Upper lobe of left lung (tissue), 6 donors: ENCODE measurements around the gene FHIT. TPM values are rescaled to one million over a fixed set of nuclear protein-coding genes. Genes with fewer than 3 reads are reported as not detected.

Source experiments
- ATAC-seq, 2 donors: fragments of 200-7000 bp; cut with Tn5 transposase; one replicate each; pipeline ENCODE4 v1.9.1; 2022; ENCODE audit warnings: mild to moderate bottlenecking in 2 of 2, moderate library complexity in 2 of 2; ENCODE audit not compliant: low FRiP score in 2 of 2
- DNase-seq, 2 donors: peaks; one replicate each; pipeline ENCODE4 v3.0.0-alpha.2; 2019 to 2020
- H3K27ac ChIP-seq, 4 donors: fragments of 200-600 bp; sonication (generic); one replicate each; pipeline ENCODE4 v1.5.1; 2016 to 2019
- H3K27me3 ChIP-seq, 4 donors: fragments of 200-600 bp; sonication (generic); one replicate each; pipeline ENCODE4 v1.5.1; 2017 to 2019
- H3K36me3 ChIP-seq, 4 donors: fragments of 200-600 bp; sonication (generic); one replicate each; pipeline ENCODE4 v1.5.1; 2016 to 2019
- H3K4me1 ChIP-seq, 4 donors: fragments of 200-600 bp; sonication (generic); one replicate each; pipeline ENCODE4 v1.5.1; 2018 to 2019
- H3K4me3 ChIP-seq, 4 donors: fragments of 200-600 bp; sonication (generic); one replicate each; pipeline ENCODE4 v1.5.1; 2017 to 2019; ENCODE audit warnings: mild to moderate bottlenecking in 2 of 4, moderate library complexity in 1 of 4
- H3K9me3 ChIP-seq, 4 donors: fragments of 200-600 bp; sonication (generic); one replicate each; pipeline ENCODE4 v1.5.1; 2018 to 2019
- EP300 ChIP-seq, 4 donors: sonication (generic); formaldehyde crosslinking; IDR thresholded peaks; one replicate each; pipeline ENCODE4 v1.5.1; 2017; ENCODE audit warnings: antibody characterized with exemption in 4 of 4, control low read depth in 2 of 4
- POLR2A ChIP-seq, 4 donors: fragments of 450-650 bp; IDR thresholded peaks; one replicate each; pipeline ENCODE4 v1.5.1; 2016 to 2017; ENCODE audit warnings: antibody characterized with exemption in 4 of 4, mild to moderate bottlenecking in 2 of 4
- POLR2AphosphoS5 ChIP-seq, 2 donors: sonication (generic); formaldehyde crosslinking; IDR thresholded peaks; one replicate each; pipeline ENCODE4 v1.5.1; 2017; ENCODE audit warnings: antibody characterized with exemption in 2 of 2
- WGBS, 2 donors: methylation state at CpG; one replicate each; pipeline ENCODE4 v1.1.5; 2017 to 2018; 5-methylcytosine and 5-hydroxymethylcytosine counted together
- total RNA-seq, 6 donors: library from RNA; depleted of rRNA in 4 of 6; stranded (reverse); fragments of >200 nt in 4 of 6; gene quantifications; one replicate each; pipeline versions ENCODE4 v1.1.0 to v1.2.1, GENCODE V29; 2016 to 2021
- TF ChIP-seq, protein P1 (sequence below), 6 experiments: fragments of 450-650 bp in 4 of 6; fragments of 200-600 bp in 2 of 6; sonication (generic) in 2 of 6; IDR thresholded peaks; one replicate each; pipeline ENCODE4 v1.5.1; 2016 to 2019; ENCODE audit warnings: antibody characterized with exemption in 6 of 6
- donor health status: DM: no; HTN: no; CAD: no; lungs with moderate emphysema.
- donor health status: DM: no; HTN: yes; CAD: no; lungs with severe emphysema.

Gene FHIT
- total RNA-seq, 6 donors from 2014 or later = 6.8 to 56.6 (median 11.1) TPM

- 76 to 84% methylated on average over 2 of the region's 2 CpGs for WGBS, 2 donors
- ATAC-seq (no peak), DNase-seq (no peak)
These were observed 409.9 kb downstream of the FHIT start for GRCh38 chr3:60841355-60841754.

GRCh38 chr3:60839246-60839645 is 412.0 kb downstream of the FHIT start:
- H3K4me3 ChIP-seq = no peak overlapping the region
- H3K4me1 ChIP-seq = no peaks in the 10 kb centered on the region
- WGBS, 2 donors = 82% methylated on average over 4 of the region's 4 CpGs
- no peaks in the 10 kb centered on the region for H3K36me3 ChIP-seq
- H3K9me3 ChIP-seq = no peaks in the 10 kb centered on the region
- TF ChIP-seq POLR2A (IDR thresholded peaks at IDR 0.05) (no peak), EP300 (IDR thresholded peaks at IDR 0.05) (no peak), POLR2AphosphoS5 (IDR thresholded peaks at IDR 0.05) (no peak)
- TF ChIP-seq, protein P1, sequence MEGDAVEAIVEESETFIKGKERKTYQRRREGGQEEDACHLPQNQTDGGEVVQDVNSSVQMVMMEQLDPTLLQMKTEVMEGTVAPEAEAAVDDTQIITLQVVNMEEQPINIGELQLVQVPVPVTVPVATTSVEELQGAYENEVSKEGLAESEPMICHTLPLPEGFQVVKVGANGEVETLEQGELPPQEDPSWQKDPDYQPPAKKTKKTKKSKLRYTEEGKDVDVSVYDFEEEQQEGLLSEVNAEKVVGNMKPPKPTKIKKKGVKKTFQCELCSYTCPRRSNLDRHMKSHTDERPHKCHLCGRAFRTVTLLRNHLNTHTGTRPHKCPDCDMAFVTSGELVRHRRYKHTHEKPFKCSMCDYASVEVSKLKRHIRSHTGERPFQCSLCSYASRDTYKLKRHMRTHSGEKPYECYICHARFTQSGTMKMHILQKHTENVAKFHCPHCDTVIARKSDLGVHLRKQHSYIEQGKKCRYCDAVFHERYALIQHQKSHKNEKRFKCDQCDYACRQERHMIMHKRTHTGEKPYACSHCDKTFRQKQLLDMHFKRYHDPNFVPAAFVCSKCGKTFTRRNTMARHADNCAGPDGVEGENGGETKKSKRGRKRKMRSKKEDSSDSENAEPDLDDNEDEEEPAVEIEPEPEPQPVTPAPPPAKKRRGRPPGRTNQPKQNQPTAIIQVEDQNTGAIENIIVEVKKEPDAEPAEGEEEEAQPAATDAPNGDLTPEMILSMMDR (IDR thresholded peaks at IDR 0.05) = no peak
- DNase-seq = no peak
- H3K27me3 ChIP-seq = no peaks in the 10 kb centered on the region
- ATAC-seq = no peak
- no peak overlapping the region for H3K27ac ChIP-seq

More at GRCh38 chr3:60841355-60841754, 409.9 kb downstream of the FHIT start:
- no peak overlapping the region for H3K4me3 ChIP-seq
- no peak for TF ChIP-seq EP300 (IDR thresholded peaks at IDR 0.05)
- no peak for TF ChIP-seq POLR2AphosphoS5 (IDR thresholded peaks at IDR 0.05)
- TF ChIP-seq POLR2A (IDR thresholded peaks at IDR 0.05) = no peak
- TF ChIP-seq, protein P1 (IDR thresholded peaks at IDR 0.05) = no peak
- H3K9me3 ChIP-seq = no peaks in the 10 kb centered on the region
- no peaks in the 10 kb centered on the region for H3K36me3 ChIP-seq
- no peak overlapping the region for H3K27ac ChIP-seq
- H3K4me1 ChIP-seq = no peaks in the 10 kb centered on the region
- no peaks in the 10 kb centered on the region for H3K27me3 ChIP-seq

GRCh38 chr3:60835796-60836195 is 415.5 kb downstream of the FHIT start:
- no peak for DNase-seq
- H3K9me3 ChIP-seq = no peaks in the 10 kb centered on the region
- WGBS, 2 donors = 93 to 98% methylated on average over 5 of the region's 5 CpGs
- H3K27me3 ChIP-seq = no peaks in the 10 kb centered on the region
- TF ChIP-seq EP300 (IDR thresholded peaks at IDR 0.05) (no peak), POLR2AphosphoS5 (IDR thresholded peaks at IDR 0.05) (no peak), POLR2A (IDR thresholded peaks at IDR 0.05) (no peak)
- TF ChIP-seq, protein P1 (IDR thresholded peaks at IDR 0.05) = no peak
- no peak overlapping the region for H3K27ac ChIP-seq
- no peaks in the 10 kb centered on the region for H3K4me1 ChIP-seq
- no peak overlapping the region for H3K4me3 ChIP-seq
- no peaks in the 10 kb centered on the region for H3K36me3 ChIP-seq
- no peak for ATAC-seq

DNA sequence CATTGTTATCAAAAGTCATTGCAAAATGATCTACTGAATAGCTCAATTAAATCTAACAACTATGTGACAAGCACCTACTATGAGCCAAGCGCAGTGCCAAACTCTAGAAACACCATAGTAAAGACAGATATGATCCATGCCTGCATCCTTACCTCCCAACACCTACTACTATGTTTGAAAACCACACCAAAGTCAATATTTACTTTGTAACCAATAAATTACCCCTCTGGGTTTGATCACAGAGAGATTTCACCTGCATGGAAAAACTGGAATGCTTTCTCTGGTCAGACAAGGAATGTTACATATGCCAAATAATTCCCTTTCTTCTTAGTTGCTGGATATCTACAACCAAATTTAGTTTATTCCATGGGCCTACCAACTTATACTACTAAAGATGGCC is 422.2 kb downstream of the FHIT start:
- Histone ChIP-seq H3K27ac (no peak overlapping the region), H3K27me3 (no peaks in the 10 kb centered on the region), H3K9me3 (no peaks in the 10 kb centered on the region), H3K36me3 (no peaks in the 10 kb centered on the region), H3K4me3 (no peak overlapping the region), H3K4me1 (no peaks in the 10 kb centered on the region)
- DNase-seq (no peak), ATAC-seq (no peak)
- WGBS, 2 donors = 90 to 96% methylated on average over 1 of the region's 1 CpG
- no peak for TF ChIP-seq POLR2A (IDR thresholded peaks at IDR 0.05)
- no peak for TF ChIP-seq EP300 (IDR thresholded peaks at IDR 0.05)
- TF ChIP-seq, protein P1 (IDR thresholded peaks at IDR 0.05) = no peak
- no peak for TF ChIP-seq POLR2AphosphoS5 (IDR thresholded peaks at IDR 0.05)

DNA sequence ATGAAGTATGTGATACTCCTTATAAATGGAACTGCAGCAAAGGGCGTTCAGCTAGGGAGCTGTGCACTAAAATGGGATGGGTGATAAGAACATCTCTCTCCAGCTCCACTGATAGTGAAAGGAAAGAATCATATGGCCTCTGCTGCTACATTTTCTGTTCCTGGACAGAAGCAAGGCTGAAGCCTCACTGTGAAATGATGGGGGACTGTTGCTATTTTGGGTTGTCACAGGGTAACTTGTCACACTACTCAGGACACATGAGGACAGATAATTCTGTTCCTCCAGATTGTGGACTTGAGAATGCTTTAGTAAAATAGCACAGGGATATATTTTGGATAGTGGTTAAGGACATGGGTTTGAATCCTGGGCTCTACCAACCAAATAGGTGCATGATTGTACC is 423.6 kb downstream of the FHIT start:
- TF ChIP-seq EP300 (IDR thresholded peaks at IDR 0.05) (no peak), POLR2A (IDR thresholded peaks at IDR 0.05) (no peak), POLR2AphosphoS5 (IDR thresholded peaks at IDR 0.05) (no peak)
- TF ChIP-seq, protein P1 (IDR thresholded peaks at IDR 0.05) = no peak
- WGBS, 2 donors = 79 to 92% methylated on average over 1 of the region's 1 CpG
- H3K27ac ChIP-seq = no peak overlapping the region
- no peaks in the 10 kb centered on the region for H3K4me1 ChIP-seq
- no peaks in the 10 kb centered on the region for H3K9me3 ChIP-seq
- H3K36me3 ChIP-seq = no peaks in the 10 kb centered on the region
- no peaks in the 10 kb centered on the region for H3K27me3 ChIP-seq
- no peak overlapping the region for H3K4me3 ChIP-seq
- DNase-seq = no peak
- no peak for ATAC-seq
